ENCODE results near the gene METRNL. TPM values are rescaled to one million over a fixed set of nuclear protein-coding genes. Genes with fewer than 3 reads are reported as not detected.

The METRNL gene
- total RNA-seq, 1 experiment from 2014 or later = 33.8 TPM

GRCh38 chr17:83135692-83136091 is 56.3 kb downstream of the METRNL start:
- Mint-ChIP-seq H3K27ac (ENCODE audit: unreplicated experiment) (no peak overlapping the region), H3K27me3 (ENCODE audit: insufficient read depth, unreplicated experiment) (no peaks in the 10 kb centered on the region), H3K4me3 (ENCODE audit: unreplicated experiment) (no peak overlapping the region), H3K4me1 (ENCODE audit: low read depth, unreplicated experiment) (peaks cover 6% of the 10 kb centered on the region), H3K36me3 (ENCODE audit: insufficient read depth, unreplicated experiment) (no peaks in the 10 kb centered on the region), H3K9me3 (ENCODE audit: unreplicated experiment) (no peaks in the 10 kb centered on the region)
- POLR2A ChIA-PET = no interaction called here
- intact Hi-C loops (cut with micrococcal nuclease; ENCODE audit: unreplicated experiment) = no loop called here
- peaks cover 4% of the 10 kb centered on the region; the same call in 1 of the 2 replicates for H3K4me1 ChIP-seq
- no peaks in the 10 kb centered on the region for H3K27me3 ChIP-seq (replicated peaks; ENCODE audit: control insufficient read depth, insufficient read depth, low read length)
- H3K36me3 ChIP-seq (ENCODE audit: control insufficient read depth, insufficient read depth, low read length) = no peaks in the 10 kb centered on the region
- BruUV-seq (replicated peaks) = no TSS peak
- H3K9me3 ChIP-seq = no peaks in the 10 kb centered on the region
- CTCF ChIA-PET = no interaction called here
- H3K4me3 ChIP-seq (ENCODE audit: low read depth, low read length) = no peak overlapping the region
- TF ChIP-seq CTCF (IDR thresholded peaks at IDR 0.05; ENCODE audit: insufficient read depth in 1 of 2, low read depth in 1 of 2, low read length in 1 of 2, severe bottlenecking in 1 of 2, unreplicated experiment in 1 of 2) = no peak
- DNase-seq = no peak

DNA sequence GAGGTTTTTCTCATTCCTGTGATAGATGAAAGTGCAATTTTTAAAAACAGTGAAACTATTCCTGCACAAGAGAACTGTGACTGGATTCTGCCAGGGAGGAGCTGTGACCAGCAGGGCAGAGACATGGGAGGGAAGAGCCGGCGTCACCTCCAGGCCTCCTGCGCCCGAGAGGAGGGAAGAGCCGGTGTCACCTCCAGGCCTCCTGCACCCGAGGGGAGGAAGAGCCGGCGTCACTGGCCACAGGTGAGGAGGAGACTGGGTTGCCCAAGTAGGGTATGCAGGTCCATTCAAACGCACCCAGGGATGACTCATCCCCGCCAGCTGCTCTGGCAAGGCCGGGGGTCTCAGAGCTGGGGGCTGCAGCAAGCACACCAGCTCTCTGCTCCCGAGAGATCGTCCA is 56.7 kb downstream of the METRNL start:
- peaks cover 4% of the 10 kb centered on the region; the same call in 1 of the 2 replicates for H3K4me1 ChIP-seq
- DNase-seq = no peak
- H3K9me3 ChIP-seq = 0 out of 2 replicates have a peak, but pooled peaks cover 2% of the 10 kb centered on the region
- no peak overlapping the region for H3K27ac Mint-ChIP-seq (ENCODE audit: unreplicated experiment)
- no peaks in the 10 kb centered on the region for H3K27me3 Mint-ChIP-seq (ENCODE audit: insufficient read depth, unreplicated experiment)
- ChIA-PET CTCF (no interaction called here), POLR2A (no interaction called here)
- H3K9me3 Mint-ChIP-seq (ENCODE audit: unreplicated experiment) = peaks cover under 1% of the 10 kb centered on the region
- no peak overlapping the region for H3K4me3 ChIP-seq (ENCODE audit: low read depth, low read length)
- intact Hi-C loops (cut with micrococcal nuclease; ENCODE audit: unreplicated experiment) = no loop called here
- no peaks in the 10 kb centered on the region for H3K36me3 ChIP-seq (ENCODE audit: control insufficient read depth, insufficient read depth, low read length)
- H3K36me3 Mint-ChIP-seq (ENCODE audit: insufficient read depth, unreplicated experiment) = no peaks in the 10 kb centered on the region
- no peaks in the 10 kb centered on the region for H3K27me3 ChIP-seq (replicated peaks; ENCODE audit: control insufficient read depth, insufficient read depth, low read length)
- no peak for TF ChIP-seq CTCF (IDR thresholded peaks at IDR 0.05; ENCODE audit: insufficient read depth in 1 of 2, low read depth in 1 of 2, low read length in 1 of 2, severe bottlenecking in 1 of 2, unreplicated experiment in 1 of 2)
- no TSS peak for BruUV-seq (replicated peaks)
- H3K4me3 Mint-ChIP-seq (ENCODE audit: unreplicated experiment) = no peak overlapping the region
- H3K4me1 Mint-ChIP-seq (ENCODE audit: low read depth, unreplicated experiment) = peaks cover 6% of the 10 kb centered on the region

GRCh38 chr17:83136931-83137330 is 57.5 kb downstream of the METRNL start:
- H3K9me3 ChIP-seq = 0 out of 2 replicates have a peak, but pooled peaks cover 3% of the 10 kb centered on the region
- H3K4me1 ChIP-seq = peaks cover 4% of the 10 kb centered on the region; the same call in 1 of the 2 replicates
- no peak overlapping the region for H3K4me3 ChIP-seq (ENCODE audit: low read depth, low read length)
- no peak for TF ChIP-seq CTCF (IDR thresholded peaks at IDR 0.05; ENCODE audit: insufficient read depth in 1 of 2, low read depth in 1 of 2, low read length in 1 of 2, severe bottlenecking in 1 of 2, unreplicated experiment in 1 of 2)
- intact Hi-C loops (cut with micrococcal nuclease; ENCODE audit: unreplicated experiment) = no loop called here
- Mint-ChIP-seq H3K27ac (ENCODE audit: unreplicated experiment) (no peak overlapping the region), H3K9me3 (ENCODE audit: unreplicated experiment) (peaks cover 8% of the 10 kb centered on the region), H3K27me3 (ENCODE audit: insufficient read depth, unreplicated experiment) (no peaks in the 10 kb centered on the region), H3K4me1 (ENCODE audit: low read depth, unreplicated experiment) (peaks cover 5% of the 10 kb centered on the region), H3K36me3 (ENCODE audit: insufficient read depth, unreplicated experiment) (no peaks in the 10 kb centered on the region), H3K4me3 (ENCODE audit: unreplicated experiment) (no peak overlapping the region)
- ChIA-PET CTCF (no interaction called here), POLR2A (no interaction called here)
- no TSS peak for BruUV-seq (replicated peaks)
- no peaks in the 10 kb centered on the region for H3K27me3 ChIP-seq (replicated peaks; ENCODE audit: control insufficient read depth, insufficient read depth, low read length)
- DNase-seq = no peak
- no peaks in the 10 kb centered on the region for H3K36me3 ChIP-seq (ENCODE audit: control insufficient read depth, insufficient read depth, low read length)

Data from Caco-2 (cell line).